Skeletal muscle cell (primary cell): ENCODE data around the gene HOXA3.
A peak's percentile ranks its signal among the peaks of the same experiment; 100 is the strongest.

Experiments
- DNase-seq: peaks from one replicate; pipeline ENCODE4 v3.0.0-alpha.2; 2010; ENCODE audit warnings: low read depth
- H3K4me3 ChIP-seq: 2 replicates; pipeline ENCODE4 v1.5.1; 2011; ENCODE audit warnings: low read depth, mild to moderate bottlenecking, control low read depth, low read length, moderate library complexity

HOXA3 gene

DNA sequence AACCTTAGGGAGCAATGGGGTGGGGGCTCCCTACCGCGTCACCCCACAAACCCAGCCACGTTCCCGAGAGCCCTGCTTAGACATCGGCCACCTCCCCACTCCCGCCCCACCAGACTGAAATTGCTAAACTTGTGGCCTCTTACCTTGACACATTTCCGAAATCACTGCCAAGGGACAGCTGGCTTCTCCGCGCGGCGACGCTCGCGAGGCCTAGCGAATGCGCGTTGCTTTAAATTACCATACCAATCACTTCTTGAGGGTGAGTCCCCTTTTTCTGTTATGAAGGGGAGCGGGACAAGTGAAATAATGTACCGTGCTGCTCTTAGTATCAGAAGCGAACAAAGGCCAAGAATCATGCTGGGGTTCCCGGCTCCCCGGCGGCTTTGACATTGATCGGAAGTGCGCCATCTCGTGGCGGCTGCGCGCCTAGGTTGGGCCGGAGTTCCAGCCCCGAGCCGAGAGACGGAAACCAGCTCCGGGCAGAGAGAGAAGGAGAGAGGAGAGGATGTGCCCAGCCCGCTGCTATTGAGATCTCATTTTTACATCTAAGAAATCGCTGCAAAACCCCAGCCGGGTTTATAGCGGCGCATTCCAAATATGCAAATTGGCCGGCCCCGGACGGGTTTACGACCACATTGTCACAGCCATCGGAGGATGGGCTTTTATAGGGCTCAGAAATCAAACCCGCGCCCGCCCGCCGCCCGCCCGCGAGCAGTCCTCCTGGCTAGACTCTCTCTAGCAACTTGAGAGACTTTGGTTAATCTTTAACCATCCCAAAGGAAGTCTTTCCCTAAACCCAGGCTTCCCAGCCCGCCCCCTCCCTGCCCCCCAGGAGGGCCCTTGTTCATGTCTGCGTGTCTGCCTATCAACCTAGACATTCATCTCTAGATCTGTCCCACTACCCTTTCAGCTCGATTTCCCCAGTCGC, 27.4 kb upstream of the HOXA3 start:
- H3K4me3 ChIP-seq, result peak overlapping the region; percentile 78
- no peak for DNase-seq

DNA sequence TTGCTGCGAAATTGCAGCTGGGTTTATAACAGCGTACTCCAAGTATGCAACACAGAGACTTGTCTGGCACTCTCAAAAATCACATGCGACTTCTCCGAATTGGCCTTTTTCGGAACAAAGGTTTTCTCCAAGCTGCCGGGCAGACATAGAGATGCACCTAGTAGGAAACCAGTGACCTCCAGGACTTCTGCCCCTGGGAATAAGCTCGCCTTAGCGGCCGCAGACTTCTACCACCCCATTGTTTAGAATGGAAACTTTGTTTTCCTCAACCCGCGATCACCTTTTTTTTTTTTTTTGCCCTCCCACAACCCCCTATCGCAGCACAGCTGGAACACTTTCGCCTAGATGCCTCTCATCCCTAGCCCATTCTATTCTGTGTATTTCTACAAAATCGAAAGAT, 26.6 kb upstream of the HOXA3 start:
- no peak for DNase-seq
- peak overlapping the region; percentile 78 for H3K4me3 ChIP-seq

DNA sequence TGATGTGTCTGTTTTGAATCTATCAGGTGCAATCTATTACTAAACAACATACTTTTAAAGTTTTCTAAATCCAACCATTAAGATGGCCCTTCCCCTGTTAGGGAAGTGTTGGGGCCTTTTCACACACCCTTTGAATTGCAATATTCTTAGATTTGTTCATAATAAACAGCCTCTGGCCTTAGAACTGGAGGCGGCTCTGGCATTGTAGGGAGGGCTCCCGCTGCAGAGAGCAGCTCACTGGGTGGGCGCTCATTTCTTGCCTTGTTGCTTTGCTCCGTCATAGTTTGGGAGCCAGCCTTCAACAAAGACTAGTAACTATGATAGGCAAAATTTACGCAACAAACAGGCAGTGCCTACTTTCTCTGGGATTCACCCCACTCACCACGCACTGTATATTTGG, 26.0 kb upstream of the HOXA3 start:
- DNase-seq, result no peak
- peak overlapping the region; percentile 78 for H3K4me3 ChIP-seq

DNA sequence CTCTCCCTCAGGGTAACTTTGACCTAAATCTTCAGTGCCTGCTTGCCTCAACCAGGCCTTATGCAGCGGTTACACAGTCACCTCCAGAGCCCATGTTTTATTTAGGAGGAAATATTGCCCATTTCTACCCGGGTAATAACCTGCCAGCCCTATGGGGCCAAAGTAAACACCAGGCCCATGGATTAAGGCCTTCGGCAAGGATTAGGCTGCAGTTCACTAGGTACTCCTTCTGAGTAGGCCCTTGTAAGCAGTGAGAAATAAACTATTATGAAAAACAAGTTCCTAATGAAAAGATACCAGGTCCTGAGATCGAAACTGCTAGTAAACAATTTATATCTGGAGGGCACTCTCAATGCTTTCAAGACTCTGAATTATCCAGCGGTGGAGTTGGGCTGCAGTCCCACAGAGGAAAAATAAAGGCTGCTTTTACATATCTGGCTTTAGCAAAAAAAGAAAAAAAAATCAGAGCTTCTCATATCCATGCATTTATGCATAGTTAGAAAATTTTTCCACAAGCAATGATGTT, 25.5 kb upstream of the HOXA3 start:
- H3K4me3 ChIP-seq, result peak overlapping the region; percentile 78
- DNase-seq, result no peak

DNA sequence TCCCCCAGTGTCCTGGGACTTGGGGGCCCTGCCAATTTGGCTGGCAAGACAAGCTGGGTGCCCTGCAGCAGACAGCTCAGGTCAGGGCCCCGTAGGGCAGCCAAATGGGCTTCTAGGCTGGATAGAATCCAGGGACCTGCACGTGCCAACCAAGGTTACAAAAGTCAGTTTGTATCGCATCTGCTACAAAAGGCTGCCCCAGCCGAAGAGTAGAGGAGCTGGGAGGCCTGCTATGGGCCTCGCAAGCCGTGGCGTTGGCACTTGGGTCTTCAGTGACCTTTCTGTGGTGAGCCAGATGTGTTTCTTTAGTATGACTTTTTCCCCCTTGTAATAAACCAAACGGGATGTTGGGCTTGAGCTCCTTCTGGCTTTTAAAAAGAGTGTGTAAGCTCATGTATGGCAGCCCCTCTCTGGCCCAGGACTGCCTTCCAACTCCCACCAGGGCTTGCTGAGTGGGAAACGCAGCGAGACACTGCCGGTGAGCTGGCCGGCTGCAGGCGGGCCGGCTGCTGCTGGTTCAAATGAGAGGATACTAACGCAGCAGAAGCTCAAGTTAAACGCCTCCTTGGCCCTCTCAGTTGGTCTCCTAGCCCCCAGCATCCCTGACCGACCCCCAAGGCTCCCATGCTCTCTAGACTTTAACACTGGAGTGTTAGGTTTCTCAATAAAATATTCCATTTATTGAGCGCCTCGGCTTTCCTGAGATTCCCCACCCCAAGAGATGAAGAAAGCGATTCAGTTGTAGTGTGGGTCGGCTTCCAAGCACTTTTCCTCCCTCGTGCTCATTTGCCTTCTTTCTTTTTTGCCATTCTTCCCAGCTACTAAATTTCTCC, 24.8 kb upstream of the HOXA3 start:
- no peak for DNase-seq
- H3K4me3 ChIP-seq, result peak overlapping the region; percentile 78

DNA sequence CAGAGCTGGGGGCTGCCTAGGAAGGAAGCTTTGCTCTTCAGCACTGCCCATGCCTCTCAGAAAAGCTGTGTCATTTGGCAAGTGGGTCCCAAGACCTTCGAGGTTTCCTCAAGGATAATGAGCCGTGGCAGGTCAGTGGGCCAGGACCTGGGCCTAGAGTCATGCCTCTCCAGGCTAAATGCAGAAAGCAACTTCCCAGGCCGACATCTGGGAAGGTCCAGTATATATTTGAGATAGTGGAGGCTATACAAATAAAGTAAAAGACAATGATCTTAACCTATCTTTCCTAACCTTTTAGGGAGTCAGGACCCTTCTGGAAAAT, 24.1 kb upstream of the HOXA3 start:
- H3K4me3 ChIP-seq, result peak overlapping the region; percentile 78
- no peak for DNase-seq

DNA sequence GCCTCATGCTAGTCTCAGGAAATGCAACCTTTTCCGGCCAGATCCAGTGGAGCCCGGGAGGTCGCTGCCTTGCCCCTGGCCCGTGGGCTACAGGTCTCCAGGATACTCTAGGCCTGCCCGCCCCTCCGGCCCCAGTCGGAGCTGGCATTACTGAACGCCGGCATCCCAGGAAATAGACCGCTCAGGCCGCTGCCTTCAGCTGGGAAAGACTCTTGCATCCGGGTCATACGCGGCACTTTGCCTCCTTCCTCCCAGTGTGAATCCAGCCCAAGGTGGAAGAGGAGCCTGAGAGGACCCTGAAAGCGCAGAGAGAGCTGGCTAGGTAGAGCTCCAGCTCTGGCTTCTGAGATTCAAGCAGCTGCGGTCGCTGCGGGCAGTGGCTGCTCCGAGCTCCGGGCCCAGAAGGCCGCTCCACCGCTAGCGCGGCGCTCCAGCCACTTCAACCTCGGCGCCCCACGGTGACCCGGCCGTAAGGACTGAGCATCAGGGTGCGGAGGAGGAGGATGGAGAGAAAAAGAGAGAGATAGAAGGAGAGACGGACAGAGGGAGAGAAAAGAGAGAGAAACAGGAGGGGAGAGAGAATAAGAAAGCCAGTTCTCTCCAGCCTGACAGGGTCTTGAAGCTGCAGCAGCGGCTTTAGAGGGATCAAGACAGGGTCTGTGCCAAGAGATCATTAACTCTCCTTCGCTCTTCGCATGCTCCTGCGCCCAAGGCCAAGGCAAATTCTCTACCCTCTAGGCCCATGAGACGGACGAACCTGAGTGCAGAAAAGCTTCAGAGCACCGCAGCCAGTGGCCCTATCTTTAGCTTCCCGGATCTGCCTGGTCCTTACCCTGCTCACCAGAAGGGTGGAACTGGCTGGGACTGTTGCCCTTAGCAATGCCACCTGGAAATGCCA, 23.5 kb upstream of the HOXA3 start:
- DNase-seq, result no peak
- peak overlapping the region; percentile 78 for H3K4me3 ChIP-seq

DNA sequence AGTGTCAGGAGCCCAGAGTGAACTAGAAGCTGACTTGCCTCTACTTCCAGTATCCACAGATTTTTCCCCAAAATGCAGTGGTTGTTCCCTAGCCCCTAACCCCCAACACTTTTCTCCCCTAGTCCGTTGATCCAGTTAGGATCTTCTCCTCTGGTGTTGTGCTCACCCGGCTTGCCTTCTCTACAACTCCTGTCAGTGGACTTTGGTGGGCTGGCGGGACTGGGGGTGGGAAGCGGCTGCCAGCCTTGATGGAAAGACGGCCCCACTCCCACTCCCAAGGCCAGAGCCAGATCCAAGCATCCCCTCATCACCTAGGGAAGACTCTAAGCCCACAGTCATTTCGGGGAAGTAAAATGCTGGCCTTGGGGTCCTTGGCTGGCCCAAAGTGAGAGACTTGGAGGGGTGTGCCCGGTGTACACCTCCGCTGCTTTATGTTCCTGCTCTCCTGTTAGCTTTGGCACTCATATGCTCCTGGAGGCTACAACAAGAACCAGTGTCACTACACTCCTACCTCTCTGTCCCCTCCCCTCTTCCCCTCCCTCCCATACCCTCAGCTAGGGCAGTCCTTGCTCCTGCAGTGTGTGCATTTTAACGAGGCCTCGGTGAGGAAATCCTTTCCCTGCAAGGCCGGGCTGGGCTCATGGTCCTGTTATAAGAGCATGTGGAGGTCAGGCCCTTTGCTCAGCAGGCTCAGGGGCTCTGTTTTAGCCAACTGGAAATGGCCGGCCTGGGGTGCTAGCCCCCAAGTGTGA, 22.7 kb upstream of the HOXA3 start:
- peak overlapping the region; percentile 78 for H3K4me3 ChIP-seq
- DNase-seq, result no peak

DNA sequence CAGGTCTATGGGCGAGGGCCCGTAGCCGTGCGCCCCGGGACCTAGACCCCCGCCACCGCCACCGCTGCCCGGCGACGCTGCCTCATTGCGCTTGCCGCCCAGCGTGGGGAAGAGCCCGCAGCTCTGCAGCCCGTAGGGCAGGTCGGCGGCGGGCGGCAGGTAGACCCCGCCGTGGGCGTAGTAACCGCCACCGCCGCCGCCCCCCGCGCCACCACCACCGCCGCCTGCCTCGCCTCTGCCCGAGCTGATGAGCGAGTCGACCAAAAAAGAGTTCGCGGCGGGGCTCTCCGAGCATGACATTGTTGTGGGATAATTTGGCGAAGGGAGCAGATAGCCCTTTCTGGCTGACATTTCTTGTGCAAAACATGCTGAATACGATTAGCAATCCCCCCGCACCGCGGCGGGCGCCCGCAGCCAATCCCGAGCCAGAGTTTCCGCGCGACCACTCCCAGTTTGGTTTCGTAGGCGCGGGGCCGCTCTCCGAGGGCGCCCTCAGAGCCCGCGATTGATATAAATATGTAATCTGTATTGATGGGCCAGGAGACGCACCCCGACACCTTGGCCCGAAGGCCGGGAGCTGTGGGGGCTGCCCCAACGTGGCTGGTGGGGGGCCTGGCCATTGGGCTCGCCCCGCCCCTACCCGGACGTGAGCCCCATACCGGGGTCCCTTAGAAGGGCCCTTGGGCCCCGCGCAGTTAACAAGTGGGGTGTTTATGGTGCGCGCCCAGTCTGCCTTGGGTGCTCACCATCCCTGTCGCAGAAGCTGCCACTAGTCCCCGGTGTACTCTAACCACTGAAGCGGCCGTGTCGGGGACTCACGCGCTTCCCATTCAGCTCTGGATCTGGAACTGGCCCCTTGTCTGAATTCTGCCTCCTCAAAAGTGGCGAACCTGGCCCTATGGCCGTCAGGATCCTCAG, 21.8 kb upstream of the HOXA3 start, which contains the start of gene HOXA10:
TSS of gene HOXA10 (minus strand) at position 365 of the 918 bp plus-strand sequence. CDS start at position 351, 14 bp downstream.
- no peak for DNase-seq
- peak within 1 kb of the TSS; percentile 78 for H3K4me3 ChIP-seq

DNA sequence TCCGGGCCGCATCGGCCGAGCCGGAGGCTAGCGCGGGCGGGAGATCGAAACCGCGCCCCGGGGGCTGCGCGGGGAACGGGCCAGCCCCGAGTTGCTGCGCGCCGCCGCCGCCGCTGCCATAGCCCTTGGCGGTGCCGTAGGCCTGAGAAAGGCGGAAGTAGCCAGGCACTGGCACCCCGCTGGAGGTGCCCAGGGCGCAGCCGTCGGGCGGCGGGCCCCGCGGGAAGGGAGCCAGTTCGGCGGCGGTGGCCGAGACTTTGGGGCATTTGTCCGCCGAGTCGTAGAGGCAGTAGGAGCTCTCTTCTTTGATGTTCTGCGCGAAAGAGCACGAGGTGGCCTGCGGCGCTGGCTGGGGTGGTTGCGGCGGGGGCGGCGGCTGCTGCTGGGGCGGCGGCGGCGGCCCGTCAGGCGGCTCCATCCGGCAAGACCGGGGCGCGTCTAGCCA, 21.1 kb upstream of the HOXA3 start:
- DNase-seq, result no peak
- peak overlapping the region; percentile 78 for H3K4me3 ChIP-seq

DNA sequence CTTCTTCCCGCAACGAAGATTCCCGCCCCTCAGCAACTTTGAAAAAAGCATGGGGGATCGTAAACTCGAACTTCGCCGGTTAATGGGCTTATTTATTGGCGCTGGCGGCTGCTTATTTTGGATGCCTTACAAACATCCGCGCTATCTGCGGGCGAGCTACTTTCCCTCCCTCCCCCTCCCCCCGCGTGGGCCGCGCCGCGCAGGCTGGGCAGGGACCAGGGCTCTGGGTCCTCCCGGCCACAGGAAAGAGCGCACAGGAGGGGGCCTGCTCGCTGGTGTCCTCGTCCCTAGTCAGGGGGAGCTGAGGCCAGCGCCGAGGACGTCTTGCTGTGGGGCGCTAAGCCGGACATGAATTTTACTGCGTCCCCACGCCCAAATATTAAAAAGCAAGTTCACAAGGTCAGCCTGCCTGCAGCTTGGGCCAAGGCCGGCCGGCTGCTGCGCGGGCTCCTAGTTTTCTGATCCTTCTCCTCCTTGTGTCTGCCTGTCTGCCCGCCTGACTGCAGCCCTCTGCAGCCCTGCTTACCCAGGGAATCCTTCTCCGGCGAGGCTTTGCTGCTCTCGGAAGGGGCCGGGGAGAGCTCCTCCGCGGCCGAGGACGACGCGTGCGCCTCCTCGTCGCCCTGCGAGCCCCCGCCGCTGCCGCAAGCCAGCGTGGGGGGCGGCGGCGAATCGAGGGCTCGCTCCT, 20.6 kb upstream of the HOXA3 start:
- H3K4me3 ChIP-seq, result peak overlapping the region; percentile 78
- DNase-seq, result peak; percentile 78

DNA sequence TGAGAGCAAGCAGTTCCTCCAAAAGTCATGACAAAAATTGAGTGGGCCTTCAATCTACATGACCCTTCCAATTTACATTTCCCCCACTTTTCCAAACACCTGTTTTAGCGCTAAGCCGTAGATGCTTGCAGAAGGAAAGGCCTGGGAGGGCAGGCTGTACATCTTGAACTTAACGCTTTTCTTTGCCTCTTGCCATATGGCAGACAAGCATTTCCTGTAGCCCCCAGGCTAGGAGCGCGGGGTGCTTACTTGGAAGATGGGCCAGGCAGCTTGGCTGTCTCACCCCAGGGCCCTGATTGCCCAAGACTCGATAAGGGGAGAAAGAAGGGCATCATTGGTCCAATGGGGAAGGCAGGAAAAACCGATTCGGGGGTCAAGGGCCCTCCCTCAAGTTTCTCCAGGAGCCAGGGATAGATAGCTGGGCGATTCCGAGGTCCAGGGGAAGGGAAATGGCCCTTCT, 20.0 kb upstream of the HOXA3 start:
- no peak for DNase-seq
- H3K4me3 ChIP-seq, result peak overlapping the region; percentile 78

DNA sequence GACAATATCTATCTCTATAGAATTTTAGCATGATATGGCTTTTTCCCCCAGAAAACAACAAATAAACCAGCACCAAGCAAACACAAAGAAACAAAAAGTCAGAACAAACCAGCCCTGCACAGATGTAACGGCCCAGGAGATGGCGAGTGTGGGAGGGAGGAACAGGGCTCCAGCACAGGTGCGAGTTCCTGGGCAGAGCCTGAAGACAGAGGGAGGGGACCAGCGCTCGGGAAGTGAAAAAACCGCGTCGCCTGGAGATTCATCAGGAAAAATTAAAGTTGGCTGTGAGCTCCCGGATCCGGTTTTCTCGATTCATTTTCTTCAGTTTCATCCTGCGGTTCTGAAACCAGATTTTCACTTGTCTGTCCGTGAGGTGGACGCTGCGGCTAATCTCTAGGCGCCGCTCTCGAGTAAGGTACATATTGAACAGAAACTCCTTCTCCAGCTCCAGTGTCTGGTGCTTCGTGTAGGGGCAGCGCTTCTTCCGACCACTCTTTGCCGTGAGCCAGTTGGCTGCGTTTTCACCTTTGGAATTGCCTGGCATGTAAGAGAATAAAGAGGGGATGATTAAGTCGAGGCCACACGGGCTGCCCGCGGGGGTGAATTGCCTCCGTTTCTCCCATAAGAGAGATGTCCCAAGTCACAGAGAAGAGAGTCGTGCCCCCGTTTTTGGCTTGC, 19.4 kb upstream of the HOXA3 start:
- no peak for DNase-seq
- peak overlapping the region; percentile 78 for H3K4me3 ChIP-seq

DNA sequence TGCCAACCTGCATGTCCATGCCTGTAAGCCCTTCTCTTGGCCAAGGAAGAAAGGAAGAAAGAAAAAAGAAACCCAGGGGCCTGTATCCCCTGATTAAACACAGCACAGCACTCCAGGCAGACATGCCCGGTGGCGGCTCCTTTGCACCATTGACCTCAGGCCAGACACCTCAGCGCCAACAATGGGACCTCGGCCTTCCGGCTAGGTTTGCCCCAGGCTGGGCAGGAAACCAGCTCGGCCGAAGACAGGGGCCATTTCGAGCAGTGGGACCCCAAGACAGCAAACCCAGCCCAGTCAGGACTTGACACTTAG, 18.9 kb upstream of the HOXA3 start:
- peak overlapping the region; percentile 78 for H3K4me3 ChIP-seq
- DNase-seq, result no peak

DNA sequence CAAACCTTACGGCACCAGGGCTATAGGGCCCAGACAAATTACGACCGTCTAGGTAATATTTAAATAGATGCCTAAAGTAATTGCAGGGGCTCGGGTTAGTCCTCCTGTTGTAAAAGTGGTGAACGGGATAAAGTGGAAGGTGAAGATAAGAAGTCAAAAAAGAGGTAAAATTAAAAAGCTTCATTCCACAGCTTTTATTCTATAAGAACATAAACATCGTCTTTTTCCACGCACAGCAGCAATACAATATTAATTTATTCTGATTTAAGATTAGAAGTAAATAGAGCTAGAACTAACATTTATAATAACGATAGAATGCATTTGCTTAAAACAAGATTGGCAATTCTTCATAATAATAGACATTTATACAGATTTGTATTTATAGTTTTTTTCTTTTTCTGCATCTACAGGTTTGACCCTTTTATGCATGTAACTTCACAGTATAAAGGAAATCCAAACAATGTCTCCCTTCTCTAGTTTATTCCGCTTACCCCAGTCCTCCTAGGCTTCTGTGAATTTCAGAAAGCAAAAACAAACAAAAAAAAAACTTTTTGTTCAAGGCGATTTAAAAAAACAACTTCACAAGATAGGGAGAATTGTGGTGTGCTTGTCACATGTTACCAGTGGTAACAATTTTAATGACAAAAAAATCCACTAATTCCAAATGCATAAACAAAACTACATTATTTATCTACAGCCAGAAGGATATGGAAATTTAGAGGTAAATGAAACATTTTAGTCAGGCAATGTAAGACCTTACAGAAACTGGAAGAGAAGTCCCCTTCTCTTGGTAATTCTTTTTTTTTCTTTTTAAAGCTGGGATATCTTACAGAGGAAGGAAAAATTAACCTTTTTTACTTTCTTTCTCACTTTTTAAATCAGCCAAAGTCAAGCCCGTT, 18.3 kb upstream of the HOXA3 start:
- peak overlapping the region; percentile 78 for H3K4me3 ChIP-seq
- DNase-seq, result no peak
